H1 (cell line): ENCODE results near the gene SCAF11. TPM values are rescaled to one million over a fixed set of nuclear protein-coding genes. Genes with fewer than 3 reads are reported as not detected.

Source experiments
- ATF2 ChIP-seq: IDR thresholded peaks from 2 replicates; pipeline ENCODE4 v1.6.1; 2012; ENCODE audit warnings: low read length, inconsistent platforms
- BRCA1 ChIP-seq: IDR thresholded peaks from 2 replicates; pipeline ENCODE4 v1.6.1; 2012; ENCODE audit warnings: low read depth, low read length, improper control_type of control experiment
- CHD7 ChIP-seq: fragments of 300-600 bp; sonication (generic); IDR thresholded peaks from 2 replicates; pipeline ENCODE4 v1.7.1; 2012; ENCODE audit warnings: low read length, moderate library complexity, mild to moderate bottlenecking, inconsistent platforms; ENCODE audit not compliant: insufficient replicate concordance
- E2F6 ChIP-seq: IDR thresholded peaks from 2 replicates; pipeline ENCODE4 v1.6.1; 2012; ENCODE audit warnings: inconsistent platforms
- JUN ChIP-seq: IDR thresholded peaks from 2 replicates; pipeline ENCODE4 v1.6.1; 2011; ENCODE audit warnings: low read depth, mild to moderate bottlenecking, improper control_type of control experiment, low read length
- KDM1A ChIP-seq: fragments of 200-600, 300-600 bp; sonication (generic); IDR thresholded peaks from 2 replicates; pipeline ENCODE4 v1.7.1; 2016; ENCODE audit warnings: mild to moderate bottlenecking, low read length, borderline replicate concordance
- KDM4A ChIP-seq: IDR thresholded peaks from one replicate; pipeline ENCODE4 v1.7.1; 2012; ENCODE audit warnings: low read depth, mild to moderate bottlenecking, moderate library complexity, low read length, inconsistent platforms; ENCODE audit not compliant: severe bottlenecking
- PHF8 ChIP-seq: fragments of 200-600 bp; sonication (generic); conservative IDR thresholded peaks from 2 replicates; pipeline ENCODE4 v1.7.1; 2012; ENCODE audit warnings: low read depth, mild to moderate bottlenecking, inconsistent platforms, low read length, moderate library complexity
- SP4 ChIP-seq: IDR thresholded peaks from 2 replicates; pipeline ENCODE4 v1.6.1; 2012; ENCODE audit warnings: low read length, inconsistent platforms
- ZNF274 ChIP-seq: IDR thresholded peaks from 2 replicates; pipeline ENCODE4 v1.7.0; 2012; ENCODE audit warnings: low read length, borderline replicate concordance; ENCODE audit errors: extremely low read depth
- polyA plus RNA-seq, 7 experiments: library from polyadenylated mRNA; depleted of rRNA in 3 of 7; stranded (reverse) in 5 of 7; unstranded in 2 of 7; fragments of >200 nt in 5 of 7; fragments of 200-250 nt in 2 of 7; gene quantifications; 1 replicate in 5 of 7; 2 replicates in 1 of 7; 4 replicates in 1 of 7; pipeline versions ENCODE4 v1.2.1 to v1.2.3, GENCODE V29; 2011 to 2013; ENCODE audit warnings: missing spikeins in 2 of 7, mixed read lengths in 2 of 7
- total RNA-seq: library from RNA; stranded (reverse); fragmentation: NEBNext Ultra II Directional; extraction: Animal tissue kit (Norgen Biotek cat#: 25700); gene quantifications from 2 replicates; pipeline ENCODE4 v1.2.1, GENCODE V29; 2021

The SCAF11 gene
- total and polyA plus RNA-seq, 2 of the 8 experiments (the other 6 are each of a cell fraction or from before 2014, with no cell fraction given) = 15.1 to 77.8 TPM

- TF ChIP-seq CHD7 (no peak), KDM1A (no peak), BRCA1 (no peak), SP4 (no peak), PHF8 (no peak), JUN (no peak), E2F6 (no peak), ATF2 (no peak), KDM4A (no peak), ZNF274 (no peak)
Measured at GRCh38 chr12:45918818-45919217, 71.6 kb downstream of the SCAF11 start (continued).
